GM10266 (cell line): ENCODE results near the gene SYTL3.

ENCODE experiments used
- DNase-seq: peaks from one replicate; pipeline ENCODE4 v3.0.0; 2012; ENCODE audit errors: extremely low spot score
- TF ChIP-seq, protein P1 (sequence below): IDR thresholded peaks from 2 replicates; pipeline ENCODE4 v1.5.1; 2012; ENCODE audit warnings: mild to moderate bottlenecking, low read depth; ENCODE audit not compliant: control insufficient read depth, insufficient read depth; ENCODE audit errors: missing control alignments

The SYTL3 gene

DNA sequence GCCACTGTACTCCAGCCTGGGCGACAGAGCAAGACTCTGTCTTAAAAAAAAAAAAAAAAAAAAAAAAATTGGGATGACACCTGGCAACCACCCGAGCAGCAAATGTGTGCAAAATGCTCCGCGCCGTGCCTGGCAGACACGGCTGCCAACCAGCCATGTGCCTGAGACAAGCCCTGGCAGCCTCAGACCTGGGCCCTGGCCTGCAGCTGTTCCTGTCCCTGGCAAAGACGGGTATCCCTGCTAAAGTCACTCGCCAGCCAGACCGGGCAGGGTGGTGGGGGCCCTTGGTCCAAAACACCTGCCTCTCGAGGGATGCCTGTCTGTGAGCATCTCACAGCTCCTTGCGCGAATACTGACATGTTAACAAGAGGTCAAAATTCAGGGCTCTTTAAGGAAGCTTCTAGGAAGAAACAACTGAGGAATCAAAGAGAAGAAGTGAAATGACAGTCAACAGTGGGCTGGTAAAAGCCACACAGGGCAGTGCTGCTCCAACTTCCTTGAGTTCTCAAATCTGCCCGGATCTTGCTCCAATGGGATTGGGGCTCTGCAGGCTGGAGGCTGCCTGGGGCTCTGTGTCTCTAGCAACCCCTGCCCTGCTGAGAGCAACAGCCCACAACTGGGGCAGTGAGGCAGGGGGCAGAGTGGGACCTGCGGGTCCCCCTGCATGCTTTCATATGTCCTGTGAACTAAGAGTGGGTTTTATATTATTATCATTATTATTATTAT lies 53.4 kb downstream of the SYTL3 start:
- TF ChIP-seq, protein P1, sequence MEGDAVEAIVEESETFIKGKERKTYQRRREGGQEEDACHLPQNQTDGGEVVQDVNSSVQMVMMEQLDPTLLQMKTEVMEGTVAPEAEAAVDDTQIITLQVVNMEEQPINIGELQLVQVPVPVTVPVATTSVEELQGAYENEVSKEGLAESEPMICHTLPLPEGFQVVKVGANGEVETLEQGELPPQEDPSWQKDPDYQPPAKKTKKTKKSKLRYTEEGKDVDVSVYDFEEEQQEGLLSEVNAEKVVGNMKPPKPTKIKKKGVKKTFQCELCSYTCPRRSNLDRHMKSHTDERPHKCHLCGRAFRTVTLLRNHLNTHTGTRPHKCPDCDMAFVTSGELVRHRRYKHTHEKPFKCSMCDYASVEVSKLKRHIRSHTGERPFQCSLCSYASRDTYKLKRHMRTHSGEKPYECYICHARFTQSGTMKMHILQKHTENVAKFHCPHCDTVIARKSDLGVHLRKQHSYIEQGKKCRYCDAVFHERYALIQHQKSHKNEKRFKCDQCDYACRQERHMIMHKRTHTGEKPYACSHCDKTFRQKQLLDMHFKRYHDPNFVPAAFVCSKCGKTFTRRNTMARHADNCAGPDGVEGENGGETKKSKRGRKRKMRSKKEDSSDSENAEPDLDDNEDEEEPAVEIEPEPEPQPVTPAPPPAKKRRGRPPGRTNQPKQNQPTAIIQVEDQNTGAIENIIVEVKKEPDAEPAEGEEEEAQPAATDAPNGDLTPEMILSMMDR: no peak
- DNase-seq: no peak

GRCh38 chr6:158703837-158704822 lies 54.3 kb downstream of the SYTL3 start:
- TF ChIP-seq, protein P1: peak; percentile 99
- peak; percentile 83 for DNase-seq

GRCh38 chr6:158705386-158706126 lies 55.7 kb downstream of the SYTL3 start:
- no peak for DNase-seq
- TF ChIP-seq, protein P1: no peak

GRCh38 chr6:158706369-158706982 lies 56.6 kb downstream of the SYTL3 start:
- no peak for DNase-seq
- TF ChIP-seq, protein P1: no peak

DNA sequence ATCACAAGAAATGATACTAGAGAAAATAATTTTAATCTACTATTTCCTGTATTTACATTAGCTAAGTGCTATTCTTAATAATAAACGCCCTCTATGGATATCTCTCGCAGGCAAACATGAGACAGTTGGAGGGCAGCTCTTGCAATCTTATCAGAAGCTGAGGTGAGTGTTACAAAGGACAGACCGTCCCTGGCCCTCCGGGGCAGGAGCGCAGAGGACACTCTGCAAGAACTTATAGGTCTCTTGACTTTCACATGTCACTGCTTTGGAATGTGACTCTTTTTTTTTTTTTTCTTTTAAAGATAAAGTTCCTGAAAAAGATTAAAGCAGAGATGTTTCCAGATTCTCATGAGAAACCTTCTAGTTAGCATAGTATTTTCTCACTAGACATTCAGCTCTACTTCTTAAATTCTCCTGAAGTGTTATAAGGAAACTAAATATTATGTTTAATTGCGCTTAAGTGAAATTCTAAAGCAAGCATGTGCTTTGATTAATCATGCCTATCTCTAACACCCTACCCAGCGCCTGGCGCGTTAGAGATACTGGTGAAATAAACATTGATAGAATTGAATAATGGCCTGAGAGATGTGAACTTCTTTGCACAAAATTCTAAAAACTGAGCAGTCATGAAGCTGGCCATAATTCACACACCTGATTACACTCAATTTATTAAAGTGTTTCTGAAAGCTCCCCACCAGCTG lies 57.4 kb downstream of the SYTL3 start:
- DNase-seq: no peak
- TF ChIP-seq, protein P1: no peak

- TF ChIP-seq, protein P1: no peak
Measured at GRCh38 chr6:158707821-158708195, 58.0 kb downstream of the SYTL3 start.

More at GRCh38 chr6:158707821-158708195, 58.0 kb downstream of the SYTL3 start:
- DNase-seq: no peak
